Keratinocyte (primary cell): ENCODE measurements around the gene TEX38. TPM values are rescaled to one million over a fixed set of nuclear protein-coding genes. Genes with fewer than 3 reads are reported as not detected.

Experiments used
- DNase-seq: peaks from one replicate; pipeline ENCODE4 v3.0.0-alpha.2; 2011; ENCODE audit warnings: low read depth, missing footprints, low spot score
- FAIRE-seq: peaks from 2 replicates; lab custom pipeline; 2011; peaks lifted over from hg19 to GRCh38; lab: Jason Lieb, UNC
- H2AFZ ChIP-seq: 2 replicates; pipeline ENCODE4 v1.6.0; 2012; ENCODE audit warnings: low read length, control low read depth, inconsistent platforms; ENCODE audit not compliant: control insufficient read depth
- H3K27ac ChIP-seq: 2 replicates; pipeline ENCODE4 v1.5.1; 2011; ENCODE audit warnings: low read length; ENCODE audit not compliant: control insufficient read depth, insufficient read depth
- H3K27me3 ChIP-seq: 3 replicates; pipeline ENCODE4 v1.6.0; 2011; ENCODE audit warnings: low read length; ENCODE audit not compliant: control insufficient read depth, insufficient read depth; ENCODE audit errors: extremely low read depth
- H3K36me3 ChIP-seq, 2 experiments: 2 replicates in 1 of 2; 3 replicates in 1 of 2; pipeline ENCODE4 v1.5.1; 2011; ENCODE audit warnings: low read length in 2 of 2, mild to moderate bottlenecking in 1 of 2; ENCODE audit not compliant: control insufficient read depth in 2 of 2, insufficient read depth in 2 of 2; ENCODE audit errors: extremely low read depth in 1 of 2
- H3K4me1 ChIP-seq: 3 replicates; pipeline ENCODE4 v1.5.1; 2011; ENCODE audit warnings: low read length; ENCODE audit not compliant: control insufficient read depth, insufficient read depth; ENCODE audit errors: extremely low read depth
- H3K4me2 ChIP-seq: 3 replicates; pipeline ENCODE4 v1.6.0; 2011; ENCODE audit warnings: low read depth, low read length; ENCODE audit not compliant: control insufficient read depth, insufficient read depth; ENCODE audit errors: extremely low read depth
- H3K4me3 ChIP-seq, 3 experiments: fragments of 200-600 bp in 1 of 3; sonication (generic) in 1 of 3; 2 replicates in 2 of 3; 3 replicates in 1 of 3; pipeline ENCODE4 v1.5.1; 2011 to 2016; ENCODE audit warnings: low read length in 3 of 3, mild to moderate bottlenecking in 3 of 3, control low read depth in 2 of 3, inconsistent platforms in 1 of 3, low read depth in 1 of 3, mixed read lengths in 1 of 3, mixed run types in 1 of 3, moderate library complexity in 1 of 3; ENCODE audit not compliant: control insufficient read depth in 2 of 3, insufficient read depth in 2 of 3; ENCODE audit errors: extremely low read depth in 1 of 3
- H3K79me2 ChIP-seq: 2 replicates; pipeline ENCODE4 v1.6.0; 2012; ENCODE audit warnings: low read length; ENCODE audit not compliant: control insufficient read depth, insufficient read depth
- H3K9ac ChIP-seq: 3 replicates; pipeline ENCODE4 v1.6.0; 2011; ENCODE audit warnings: low read length; ENCODE audit not compliant: control insufficient read depth, insufficient read depth; ENCODE audit errors: extremely low read depth
- H3K9me1 ChIP-seq: 3 replicates; pipeline ENCODE4 v1.6.0; 2011; ENCODE audit warnings: low read length; ENCODE audit not compliant: control insufficient read depth, insufficient read depth; ENCODE audit errors: extremely low read depth
- H3K9me3 ChIP-seq: 2 replicates; pipeline ENCODE4 v1.5.1; 2012; ENCODE audit warnings: low read depth, low read length; ENCODE audit not compliant: control insufficient read depth
- H4K20me1 ChIP-seq: 3 replicates; pipeline ENCODE4 v1.6.0; 2011; ENCODE audit warnings: low read length; ENCODE audit not compliant: control insufficient read depth, insufficient read depth; ENCODE audit errors: extremely low read depth
- EZH2 ChIP-seq: IDR thresholded peaks from one replicate; pipeline ENCODE4 v1.6.1; 2012; ENCODE audit warnings: inconsistent platforms, mild to moderate bottlenecking, low read length, moderate library complexity
- dilution Hi-C: fragments of 300-500 bp; cut with MboI; formaldehyde crosslinking; loops from one replicate; pipeline ENCODE4 v1.7.0; 2020; ENCODE audit warnings: low sequenced_read_pairs; ENCODE audit not compliant: extremely low pct_ligation_motif_present
- polyA plus RNA-seq, 5 experiments: library from polyadenylated mRNA; depleted of rRNA in 3 of 5; stranded (reverse) in 3 of 5; stranded (forward) in 1 of 5; unstranded in 1 of 5; fragments of >200 nt; gene quantifications; 1 replicate in 1 of 5; 2 replicates in 3 of 5; 3 replicates in 1 of 5; pipeline versions ENCODE4 v1.2.1 to v1.2.3, GENCODE V29; 2011 to 2012; ENCODE audit warnings: missing spikeins in 2 of 5, low read depth in 1 of 5, low replicate concordance in 1 of 5
- TF ChIP-seq, protein P1 (sequence below), 3 experiments: IDR thresholded peaks in 1 of 3; conservative IDR thresholded peaks in 1 of 3; optimal IDR thresholded peaks in 1 of 3; 2 replicates in 2 of 3; 3 replicates in 1 of 3; pipeline versions ENCODE3 to v1.5.1; 2011; ENCODE audit warnings: low read length in 3 of 3, mild to moderate bottlenecking in 3 of 3, moderate library complexity in 2 of 3, control low read depth in 1 of 3, inconsistent platforms in 1 of 3; ENCODE audit not compliant: insufficient read depth in 2 of 3; ENCODE audit errors: extremely low read depth in 1 of 3

The TEX38 gene
- polyA plus RNA-seq, 1 donor (not counting 4 experiments of a cell fraction or from before 2014, with no cell fraction given), result not detected

DNA sequence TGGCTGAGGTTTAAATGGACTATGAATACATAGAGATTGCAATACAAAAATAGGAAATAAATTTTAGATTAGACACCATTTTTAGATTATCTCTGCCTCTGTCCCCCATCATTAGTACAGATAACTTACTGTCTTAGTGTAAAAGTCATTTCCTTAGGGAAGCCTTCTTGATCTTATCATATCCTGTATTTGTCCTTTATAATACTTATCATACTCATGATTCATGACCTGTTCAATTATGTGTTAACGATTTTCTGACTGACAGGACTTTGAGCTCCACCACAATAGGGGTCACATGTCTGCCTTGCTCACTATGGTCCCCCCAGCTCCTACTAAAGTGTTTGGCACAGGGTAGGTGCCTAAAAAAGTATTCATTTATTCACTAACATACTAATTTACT, 14.6 kb downstream of the TEX38 start:
- no peak overlapping the region for H3K4me3 ChIP-seq
- TF ChIP-seq, protein P1, sequence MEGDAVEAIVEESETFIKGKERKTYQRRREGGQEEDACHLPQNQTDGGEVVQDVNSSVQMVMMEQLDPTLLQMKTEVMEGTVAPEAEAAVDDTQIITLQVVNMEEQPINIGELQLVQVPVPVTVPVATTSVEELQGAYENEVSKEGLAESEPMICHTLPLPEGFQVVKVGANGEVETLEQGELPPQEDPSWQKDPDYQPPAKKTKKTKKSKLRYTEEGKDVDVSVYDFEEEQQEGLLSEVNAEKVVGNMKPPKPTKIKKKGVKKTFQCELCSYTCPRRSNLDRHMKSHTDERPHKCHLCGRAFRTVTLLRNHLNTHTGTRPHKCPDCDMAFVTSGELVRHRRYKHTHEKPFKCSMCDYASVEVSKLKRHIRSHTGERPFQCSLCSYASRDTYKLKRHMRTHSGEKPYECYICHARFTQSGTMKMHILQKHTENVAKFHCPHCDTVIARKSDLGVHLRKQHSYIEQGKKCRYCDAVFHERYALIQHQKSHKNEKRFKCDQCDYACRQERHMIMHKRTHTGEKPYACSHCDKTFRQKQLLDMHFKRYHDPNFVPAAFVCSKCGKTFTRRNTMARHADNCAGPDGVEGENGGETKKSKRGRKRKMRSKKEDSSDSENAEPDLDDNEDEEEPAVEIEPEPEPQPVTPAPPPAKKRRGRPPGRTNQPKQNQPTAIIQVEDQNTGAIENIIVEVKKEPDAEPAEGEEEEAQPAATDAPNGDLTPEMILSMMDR (optimal IDR thresholded peaks at IDR 0.05 in 1 of 3, IDR thresholded peaks at IDR 0.05 in 1 of 3, conservative IDR thresholded peaks at IDR 0.05 in 1 of 3; ENCODE audit: extremely low read depth in 1 of 3, insufficient read depth in 2 of 3, low read length in 3 of 3), result no peak
- TF ChIP-seq EZH2, result no peak
- no peaks in the 10 kb centered on the region for H3K4me1 ChIP-seq
- dilution Hi-C loops, result no loop called here
- no peak overlapping the region for H2AFZ ChIP-seq
- no peaks in the 10 kb centered on the region for H3K79me2 ChIP-seq
- no peaks in the 10 kb centered on the region for H4K20me1 ChIP-seq
- no peaks in the 10 kb centered on the region for H3K9me3 ChIP-seq
- no peaks in the 10 kb centered on the region for H3K27me3 ChIP-seq
- DNase-seq, result no peak
- FAIRE-seq, result no peak
- no peak overlapping the region for H3K4me2 ChIP-seq
- H3K9me1 ChIP-seq, result no peaks in the 10 kb centered on the region
- no peak overlapping the region for H3K27ac ChIP-seq
- H3K9ac ChIP-seq, result no peak overlapping the region
- peaks cover 26 to 36% of the 10 kb centered on the region in 2 experiments for H3K36me3 ChIP-seq

DNA sequence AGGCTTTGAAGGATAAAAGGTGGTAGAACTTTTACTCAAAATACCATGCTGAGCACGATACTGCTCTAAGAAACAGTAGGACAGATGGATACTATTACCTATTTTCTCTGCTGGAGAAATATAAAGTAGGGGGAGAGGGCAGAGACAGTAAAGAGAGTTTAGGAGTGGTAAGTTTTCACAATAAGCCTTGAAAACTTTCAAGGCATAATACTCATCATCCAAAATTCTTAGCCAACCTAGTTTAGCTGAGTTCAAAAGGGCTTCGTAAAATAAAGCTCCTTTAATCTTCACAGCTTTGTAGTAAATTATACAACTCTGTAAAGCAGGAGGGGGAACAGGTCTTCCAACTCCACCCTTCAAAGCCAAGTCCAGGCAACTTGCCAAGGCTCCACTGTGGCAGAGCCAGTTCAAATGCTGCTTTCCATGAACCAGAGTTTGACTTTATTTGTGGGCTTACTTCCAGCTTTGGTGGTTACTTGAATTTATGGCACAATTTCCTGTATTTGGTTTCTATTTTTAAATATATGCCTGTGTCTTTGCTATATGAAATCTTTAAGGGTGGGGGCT, 15.5 kb downstream of the TEX38 start:
- Histone ChIP-seq H3K9me3 (no peaks in the 10 kb centered on the region), H3K79me2 (no peaks in the 10 kb centered on the region), H4K20me1 (peaks cover 3% of the 10 kb centered on the region), H3K27me3 (no peaks in the 10 kb centered on the region), H2AFZ (no peak overlapping the region), H3K36me3 (peaks cover 26 to 36% of the 10 kb centered on the region in 2 experiments), H3K4me2 (no peak overlapping the region), H3K9ac (no peak overlapping the region), H3K4me3 (no peak overlapping the region), H3K9me1 (no peaks in the 10 kb centered on the region), H3K27ac (no peak overlapping the region), H3K4me1 (no peaks in the 10 kb centered on the region)
- TF ChIP-seq EZH2, result no peak
- TF ChIP-seq, protein P1 (optimal IDR thresholded peaks at IDR 0.05 in 1 of 3, IDR thresholded peaks at IDR 0.05 in 1 of 3, conservative IDR thresholded peaks at IDR 0.05 in 1 of 3; ENCODE audit: extremely low read depth in 1 of 3, insufficient read depth in 2 of 3, low read length in 3 of 3), result no peak
- dilution Hi-C loops, result no loop called here
- no peak for FAIRE-seq
- no peak for DNase-seq
